Posterior vena cava (tissue), 2 donors: ENCODE measurements around the gene B4GALT5. TPM values are rescaled to one million over a fixed set of nuclear protein-coding genes. Genes with fewer than 3 reads are reported as not detected.
"Not testable (repeated sequence)": the region's sequence is repeated elsewhere in the genome, so short reads cannot be mapped to it uniquely, and the experiment has no call there.

Experiments used
- DNase-seq: peaks from one replicate; pipeline ENCODE4 v3.0.0-alpha.2; 2020; ENCODE audit warnings: low spot score
- intact Hi-C, 2 donors: fragments of 100-400 bp; cut with DNase I; formaldehyde crosslinking; loops; one replicate each; pipeline versions ENCODE4 v1.14.1 to v1.14.2; 2022 to 2023
- total RNA-seq, 2 donors: library from RNA; stranded (reverse); fragmentation: NEBNext Ultra II Directional; extraction: Animal tissue kit (Norgen Biotek cat#: 25700); gene quantifications; one replicate each; pipeline ENCODE4 v1.2.1, GENCODE V29; 2021
- donor health status: DM: yes; HTN: yes; CAD: no.
- donor health status: DM: yes; HTN: yes; CAD: no.

The B4GALT5 gene
- total RNA-seq, 2 donors from 2014 or later, result 26.1 to 35.2 TPM

GRCh38 chr20:49706630-49707091 is 7.0 kb downstream of the B4GALT5 start:
- DNase-seq, result no peak
- intact Hi-C loops, result loop anchor here in 1 of 2 donors (1.0 kb wide), 1 partner anchor 14 kb away; no protein-coding TSS in a partner anchor

GRCh38 chr20:49705893-49706292 is 7.8 kb downstream of the B4GALT5 start:
- intact Hi-C loops, DNase-seq: not testable (repeated sequence)

GRCh38 chr20:49705358-49705757 is 8.3 kb downstream of the B4GALT5 start:
- DNase-seq, result no peak
- intact Hi-C loops, result no loop called here

- intact Hi-C loops, result no loop called here
- DNase-seq, result no peak
Observed at GRCh38 chr20:49704932-49705336, 8.7 kb downstream of the B4GALT5 start.

- no peak for DNase-seq
- intact Hi-C loops, result no loop called here
Observed at GRCh38 chr20:49701916-49702315, 11.8 kb downstream of the B4GALT5 start.

- intact Hi-C loops, result no loop called here
- no peak for DNase-seq
Observed at GRCh38 chr20:49701241-49701790, 12.4 kb downstream of the B4GALT5 start.

- intact Hi-C loops, result no loop called here
- DNase-seq, result no peak
Observed at GRCh38 chr20:49700411-49701185, 13.1 kb downstream of the B4GALT5 start.

GRCh38 chr20:49699200-49699992 is 14.3 kb downstream of the B4GALT5 start:
- DNase-seq, result no peak
- intact Hi-C loops, result no loop called here

- no peak for DNase-seq
- intact Hi-C loops, result no loop called here
Observed at GRCh38 chr20:49698477-49698876, 15.2 kb downstream of the B4GALT5 start.

- no peak for DNase-seq
- intact Hi-C loops, result no loop called here
Observed at GRCh38 chr20:49697071-49697470, 16.6 kb downstream of the B4GALT5 start.

- intact Hi-C loops, result no loop called here
- DNase-seq, result no peak
Observed at GRCh38 chr20:49696594-49696993, 17.1 kb downstream of the B4GALT5 start.

GRCh38 chr20:49695830-49696229 is 17.8 kb downstream of the B4GALT5 start:
- DNase-seq, result no peak
- intact Hi-C loops, result no loop called here

- no peak for DNase-seq
- intact Hi-C loops, result no loop called here
Observed at GRCh38 chr20:49694450-49695071, 19.1 kb downstream of the B4GALT5 start.

- intact Hi-C loops, result no loop called here
- no peak for DNase-seq
Observed at GRCh38 chr20:49693435-49694171, 20.1 kb downstream of the B4GALT5 start.

GRCh38 chr20:49692941-49693340 is 20.7 kb downstream of the B4GALT5 start:
- intact Hi-C loops, result loop anchor here in 1 of 2 donors (1.0 kb wide), 1 partner anchor 14 kb away; no protein-coding TSS in a partner anchor
- no peak for DNase-seq

GRCh38 chr20:49691818-49692568 is 21.7 kb downstream of the B4GALT5 start:
- DNase-seq, result no peak
- intact Hi-C loops, result loop anchor here in 1 of 2 donors (1.0 kb wide), 1 partner anchor 15 kb away; no protein-coding TSS in a partner anchor

GRCh38 chr20:49690899-49691620 is 22.6 kb downstream of the B4GALT5 start:
- intact Hi-C loops, result no loop called here

More at GRCh38 chr20:49690899-49691620, 22.6 kb downstream of the B4GALT5 start:
- DNase-seq, result no peak
